GM10248 (cell line): ENCODE results near the gene PGRMC1.
"Not testable (repeated sequence)": the region's sequence is repeated elsewhere in the genome, so short reads cannot be mapped to it uniquely, and the experiment has no call there.

Source experiments
- CTCF ChIA-PET: fragments of 300-600 bp; sonication (Branson Sonifier 250); formaldehyde crosslinking; extraction: SDS; loops from one replicate; lab custom pipeline; 2021; ENCODE audit warnings: antibody characterized with exemption; lab: Yijun Ruan, JAX
- POLR2A ChIA-PET: fragments of 350-650 bp; sonication (Branson Sonifier 250); formaldehyde crosslinking; extraction: SDS; loops from one replicate; lab custom pipeline; 2020; ENCODE audit warnings: antibody characterized with exemption; lab: Yijun Ruan, JAX
- DNase-seq: peaks from one replicate; pipeline ENCODE4 v3.0.0; 2012; ENCODE audit errors: extremely low spot score
- TF ChIP-seq, protein P1 (sequence below): IDR thresholded peaks from 2 replicates; pipeline ENCODE4 v1.5.1; 2012; ENCODE audit warnings: mild to moderate bottlenecking, low read depth; ENCODE audit errors: extremely low read depth, missing control alignments, control extremely low read depth

The PGRMC1 gene

DNA sequence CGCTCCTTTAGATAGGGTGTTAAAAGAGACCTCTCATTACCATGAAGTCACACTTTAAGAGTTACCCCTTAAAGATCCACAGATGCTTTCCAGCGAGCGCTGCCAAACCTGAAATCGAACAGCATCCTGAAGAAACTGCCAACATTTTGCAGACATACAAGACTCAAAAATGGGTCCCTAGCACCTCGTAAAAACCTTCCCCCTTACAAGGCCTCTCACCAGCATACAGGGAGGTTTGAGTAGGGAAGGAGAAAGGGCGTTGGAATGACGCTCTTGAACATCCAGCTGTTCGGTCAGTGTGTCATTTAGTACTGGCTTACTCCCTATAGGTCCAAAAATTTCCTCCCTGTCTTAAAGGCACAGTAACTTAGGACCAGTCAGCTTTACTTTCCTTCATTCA, 45.3 kb upstream of the PGRMC1 start:
- no peak for DNase-seq
- ChIA-PET CTCF (no interaction called here), POLR2A (interaction anchor here (0.6 kb wide), 1 partner anchor 44 kb away, joined by 4 read pairs; no protein-coding TSS in a partner anchor)
- TF ChIP-seq, protein P1, sequence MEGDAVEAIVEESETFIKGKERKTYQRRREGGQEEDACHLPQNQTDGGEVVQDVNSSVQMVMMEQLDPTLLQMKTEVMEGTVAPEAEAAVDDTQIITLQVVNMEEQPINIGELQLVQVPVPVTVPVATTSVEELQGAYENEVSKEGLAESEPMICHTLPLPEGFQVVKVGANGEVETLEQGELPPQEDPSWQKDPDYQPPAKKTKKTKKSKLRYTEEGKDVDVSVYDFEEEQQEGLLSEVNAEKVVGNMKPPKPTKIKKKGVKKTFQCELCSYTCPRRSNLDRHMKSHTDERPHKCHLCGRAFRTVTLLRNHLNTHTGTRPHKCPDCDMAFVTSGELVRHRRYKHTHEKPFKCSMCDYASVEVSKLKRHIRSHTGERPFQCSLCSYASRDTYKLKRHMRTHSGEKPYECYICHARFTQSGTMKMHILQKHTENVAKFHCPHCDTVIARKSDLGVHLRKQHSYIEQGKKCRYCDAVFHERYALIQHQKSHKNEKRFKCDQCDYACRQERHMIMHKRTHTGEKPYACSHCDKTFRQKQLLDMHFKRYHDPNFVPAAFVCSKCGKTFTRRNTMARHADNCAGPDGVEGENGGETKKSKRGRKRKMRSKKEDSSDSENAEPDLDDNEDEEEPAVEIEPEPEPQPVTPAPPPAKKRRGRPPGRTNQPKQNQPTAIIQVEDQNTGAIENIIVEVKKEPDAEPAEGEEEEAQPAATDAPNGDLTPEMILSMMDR = no peak

DNA sequence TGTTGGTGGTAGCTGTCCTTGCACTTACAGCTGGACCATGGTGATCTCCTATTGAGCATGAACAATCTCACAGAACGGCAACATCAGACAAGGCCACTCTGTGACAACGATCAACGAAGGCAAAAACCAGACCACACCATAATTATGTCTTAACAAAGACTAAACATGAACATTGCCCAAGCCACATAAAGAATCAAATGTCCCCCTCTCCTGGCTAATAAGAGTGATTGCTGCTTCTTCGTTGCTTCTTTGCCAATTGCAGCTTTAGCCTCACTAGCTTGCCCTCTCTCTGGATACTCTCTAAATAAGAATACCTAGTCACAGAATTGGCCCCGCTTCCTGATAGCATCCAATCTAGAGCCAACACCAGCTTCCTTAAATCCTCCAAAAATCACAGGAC, 41.5 kb upstream of the PGRMC1 start:
- TF ChIP-seq, protein P1 = no peak
- POLR2A ChIA-PET = no interaction called here
- CTCF ChIA-PET = interaction anchor here (0.7 to 2.2 kb wide), 3 partner anchors 10 to 73 kb away, joined by 3 to 4 read pairs (median 3); no protein-coding TSS in a partner anchor
- no peak for DNase-seq

DNA sequence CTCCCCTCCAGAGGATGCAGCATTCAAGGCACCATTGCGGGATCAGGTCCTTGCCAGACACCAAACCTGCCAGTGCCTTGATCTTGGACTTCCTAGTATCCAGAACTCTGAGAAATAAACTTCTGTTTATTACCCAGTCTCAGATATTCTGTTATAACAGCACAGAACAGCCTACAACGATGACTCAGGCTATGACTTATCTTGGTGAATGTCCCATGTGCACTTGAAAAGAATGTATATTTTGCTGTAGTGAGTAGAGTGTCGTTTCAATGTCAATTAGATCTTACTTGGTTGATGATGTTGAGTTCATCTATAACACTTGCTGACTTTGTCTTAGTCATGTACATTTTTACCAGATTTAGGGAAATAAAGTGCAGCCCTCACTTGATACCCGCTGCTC, 34.5 kb upstream of the PGRMC1 start:
- TF ChIP-seq, protein P1 = no peak
- DNase-seq = no peak
- CTCF ChIA-PET = no interaction called here
- POLR2A ChIA-PET = no interaction called here

DNA sequence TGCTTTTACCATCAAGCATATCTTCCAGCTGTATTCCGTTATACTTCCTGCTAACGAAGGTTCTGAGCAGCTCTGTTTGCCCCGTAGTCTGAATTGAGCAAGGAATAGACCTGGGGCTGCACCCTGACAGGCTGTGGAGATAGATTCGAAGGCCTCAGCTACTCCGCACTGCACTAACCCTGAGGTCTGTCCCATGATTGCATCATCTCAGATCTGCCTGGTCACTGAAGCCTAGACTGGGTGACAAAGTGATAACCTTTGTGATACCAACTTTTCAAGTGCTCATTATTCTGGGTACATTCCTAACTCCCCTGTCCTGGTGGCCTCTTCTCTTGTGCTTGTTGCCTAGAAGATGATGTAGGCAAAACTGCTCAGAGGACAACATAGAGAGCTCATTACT, 29.9 kb upstream of the PGRMC1 start:
- TF ChIP-seq, protein P1 = no peak
- POLR2A ChIA-PET = no interaction called here
- CTCF ChIA-PET = no interaction called here
- no peak for DNase-seq

DNA sequence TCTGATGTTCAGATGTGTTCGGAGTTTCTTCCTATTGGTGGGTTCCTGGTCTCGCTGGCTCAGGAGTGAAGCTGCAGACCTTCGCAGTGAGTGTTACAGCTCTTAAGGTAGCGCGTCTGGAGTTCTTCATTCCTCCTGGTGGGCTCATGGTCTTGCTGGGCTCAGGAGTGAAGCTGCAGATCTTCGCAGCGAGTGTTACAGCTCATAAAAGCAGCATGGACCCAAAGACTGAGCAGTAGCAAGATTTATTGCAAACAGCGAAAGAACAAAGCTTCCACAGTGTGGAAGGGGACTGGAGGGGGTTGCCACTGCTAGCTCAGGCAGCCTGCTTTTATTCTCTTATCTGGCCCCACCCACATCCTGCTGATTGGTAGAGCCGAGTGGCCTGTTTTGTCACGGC, 28.6 kb upstream of the PGRMC1 start:
- POLR2A ChIA-PET = interaction anchor here (0.6 kb wide), 1 partner anchor 372 kb away, joined by 3 read pairs; no protein-coding TSS in a partner anchor
- CTCF ChIA-PET, DNase-seq: not testable (repeated sequence)

DNA sequence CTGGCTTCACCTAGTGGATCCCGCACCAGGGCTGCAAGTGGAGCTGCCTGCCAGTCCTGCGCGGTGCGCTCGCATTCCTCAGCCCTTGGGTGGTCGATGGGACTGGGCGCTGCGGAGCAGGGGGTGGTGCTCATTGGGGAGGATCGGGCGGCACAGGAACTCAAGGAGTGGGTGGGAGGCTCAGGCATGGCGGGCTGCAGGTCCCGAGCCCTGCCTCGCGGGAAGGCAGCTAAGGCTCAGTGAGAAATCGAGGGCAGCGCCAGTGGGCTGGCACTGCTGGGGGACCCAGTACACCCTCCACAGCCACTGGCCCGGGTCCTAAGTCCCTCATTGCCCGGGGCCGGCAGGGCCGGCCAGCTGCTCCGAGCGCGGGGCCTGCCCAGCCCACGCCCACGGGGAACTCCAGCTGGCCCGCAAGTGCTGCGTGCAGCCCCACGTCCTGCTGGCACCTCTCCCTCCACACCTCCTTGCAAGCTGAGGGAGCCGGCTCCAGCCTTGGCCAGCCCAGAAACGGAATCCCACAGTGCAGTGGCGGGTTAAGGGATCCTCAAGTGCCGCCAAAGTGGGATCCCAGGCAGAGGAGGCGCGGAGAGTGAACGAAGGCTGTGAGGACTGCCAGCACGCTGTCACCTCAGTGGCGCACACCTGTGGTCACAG, 27.6 kb upstream of the PGRMC1 start:
- DNase-seq = no peak
- ChIA-PET POLR2A (interaction anchor here (0.6 kb wide), 1 partner anchor 373 kb away, joined by 3 read pairs; no protein-coding TSS in a partner anchor), CTCF (interaction anchor here (1.3 to 1.5 kb wide), 2 partner anchors 9 to 19 kb away, joined by 3 to 5 read pairs; no protein-coding TSS in a partner anchor)
- TF ChIP-seq, protein P1 = no peak

DNA sequence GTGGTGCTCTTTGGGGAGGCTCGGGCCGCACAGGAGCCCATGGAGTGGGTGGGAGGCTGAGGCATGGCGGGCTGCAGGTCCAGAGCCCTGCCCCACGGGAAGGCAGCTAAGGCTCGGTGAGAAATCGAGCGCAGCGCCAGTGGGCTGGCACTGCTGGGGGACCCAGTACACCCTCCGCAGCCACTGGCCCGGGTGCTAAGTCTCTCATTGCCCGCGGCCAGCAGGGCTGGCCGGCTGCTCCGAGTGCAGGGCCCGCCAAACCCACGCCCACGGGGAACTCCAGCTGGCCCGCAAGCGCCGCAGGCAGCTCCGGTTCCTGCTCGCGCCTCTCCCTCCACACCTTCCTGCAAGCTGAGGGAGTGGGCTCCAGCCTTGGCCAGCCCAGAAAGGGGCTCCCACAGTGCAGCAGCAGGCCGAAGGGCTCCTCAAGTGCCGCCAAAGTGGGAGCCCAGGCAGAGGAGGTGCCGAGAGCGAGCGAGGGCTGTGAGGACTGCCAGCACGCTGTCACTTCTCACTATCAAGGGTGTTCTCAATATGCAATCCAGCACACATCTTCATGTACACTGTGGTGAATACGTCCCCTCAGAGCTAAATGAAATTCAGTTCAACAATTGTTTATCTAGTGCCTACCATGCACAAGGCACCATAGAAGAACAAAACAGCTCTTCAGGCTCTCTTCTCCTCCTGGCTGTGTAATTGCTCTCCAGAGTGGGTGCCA, 25.0 kb upstream of the PGRMC1 start:
- POLR2A ChIA-PET, CTCF ChIA-PET, DNase-seq: not testable (repeated sequence)
